ENCODE data around the gene GPR35. TPM values are rescaled to one million over a fixed set of nuclear protein-coding genes. Genes with fewer than 3 reads are reported as not detected.

The GPR35 gene
- total and polyA plus RNA-seq, 10 of the 15 experiments (the other 5 are each of a cell fraction or from before 2014, with no cell fraction given): 0.14 to 1.6 (median 0.75) TPM; not detected in 3

DNA sequence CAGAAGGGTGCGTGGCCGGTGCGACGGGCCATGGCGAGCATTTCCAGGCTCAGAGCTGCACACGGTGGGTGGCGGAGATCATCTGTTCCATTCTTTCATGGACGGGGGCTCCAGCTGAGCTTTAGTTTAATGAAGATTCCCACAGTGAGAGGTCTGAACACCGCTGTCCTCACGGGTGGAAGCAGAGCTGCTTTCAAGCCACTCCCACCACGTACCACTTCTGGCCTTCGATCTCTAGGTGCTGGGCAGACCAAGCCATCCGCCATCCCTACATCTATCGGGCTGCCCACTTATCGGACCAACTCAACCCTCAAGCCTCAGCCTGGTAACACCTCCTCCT is 18.5 kb downstream of the GPR35 start:
- Histone ChIP-seq H3K27ac (ENCODE audit: control insufficient read depth, insufficient read depth) (no peak overlapping the region), H4K20me1 (ENCODE audit: control insufficient read depth, insufficient read depth) (no peaks in the 10 kb centered on the region), H2AFZ (ENCODE audit: control insufficient read depth, low read depth, low read length) (no peak overlapping the region), H3K4me3 (no peak overlapping the region), H3K4me2 (ENCODE audit: control insufficient read depth, insufficient read depth) (no peak overlapping the region), H3K4me1 (ENCODE audit: control insufficient read depth, insufficient read depth, low read length) (no peaks in the 10 kb centered on the region), H3K36me3 (ENCODE audit: control insufficient read depth in 2 of 2, insufficient read depth in 2 of 2, low read length in 1 of 2) (no peaks in the 10 kb centered on the region), H3K27me3 (replicated peaks in 1 of 2; ENCODE audit: control insufficient read depth in 2 of 2, insufficient read depth in 2 of 2, low read length in 1 of 2) (no peaks in the 10 kb centered on the region; a peak in 1 of 4 replicates), H3K9me3 (replicated peaks; ENCODE audit: control insufficient read depth, insufficient read depth, low read length) (no peaks in the 10 kb centered on the region; the same call in 2 of the 3 replicates), H3K9ac (ENCODE audit: control insufficient read depth, insufficient read depth, low read length) (no peak overlapping the region), H3K79me2 (ENCODE audit: control insufficient read depth, insufficient read depth, low read length) (no peaks in the 10 kb centered on the region)
- ChIA-PET SMC1A (ENCODE audit: uncharacterized antibody, unreplicated experiment) (no interaction called here), CTCF (no interaction called here), POLR2A (no interaction called here), RAD21 (ENCODE audit: unreplicated experiment) (interaction anchor here (1.2 kb wide), 1 partner anchor 130 kb away, joined by 3 read pairs; no protein-coding TSS in a partner anchor)
- 71% methylated on average over 15 of the region's 15 CpGs for WGBS (ENCODE audit: insufficient coverage, insufficient replicate concordance, low lambda C conversion rate, missing lambda C conversion rate)
- intact Hi-C loops (cut with micrococcal nuclease; ENCODE audit: unreplicated experiment): no loop called here
- ATAC-seq (no peak), FAIRE-seq (no peak), DNase-seq (ENCODE audit: low read depth, low spot score) (no peak)
- no TSS peak for BruUV-seq (replicated peaks)
- in situ Hi-C loops (cut with MboI): no loop called here
- TF ChIP-seq IKZF1 (conservative IDR thresholded peaks at IDR 0.05) (no peak), SREBF1 (IDR thresholded peaks at IDR 0.05; ENCODE audit: low read length) (no peak), NRF1 (conservative IDR thresholded peaks at IDR 0.05; ENCODE audit: low read depth, low read length) (no peak), SIN3A (IDR thresholded peaks at IDR 0.05; ENCODE audit: low read depth, low read length) (no peak), MEF2B (IDR thresholded peaks at IDR 0.05; ENCODE audit: partially characterized antibody, poor library complexity, severe bottlenecking) (no peak), NFYA (IDR thresholded peaks at IDR 0.05; ENCODE audit: borderline replicate concordance, low read depth, low read length) (no peak), NBN (IDR thresholded peaks at IDR 0.05) (no peak), ASH2L (IDR thresholded peaks at IDR 0.05; ENCODE audit: borderline replicate concordance, low read depth) (no peak), BHLHE40 (IDR thresholded peaks at IDR 0.05; ENCODE audit: borderline replicate concordance in 1 of 2, low read depth in 2 of 2, low read length in 1 of 2) (no peak), RFX5 (IDR thresholded peaks at IDR 0.05; ENCODE audit: low read depth, low read length) (no peak), POLR2AphosphoS2 (IDR thresholded peaks at IDR 0.05; ENCODE audit: low read depth, low read length) (no peak), EP300 (IDR thresholded peaks at IDR 0.05; ENCODE audit: borderline replicate concordance in 1 of 2, control insufficient read depth in 1 of 2, low read depth in 2 of 2, low read length in 2 of 2) (no peak), SREBF2 (IDR thresholded peaks at IDR 0.05; ENCODE audit: low read length) (no peak), RELA (IDR thresholded peaks at IDR 0.05; ENCODE audit: borderline replicate concordance, partially characterized antibody) (no peak)
- TF ChIP-seq, protein P1, sequence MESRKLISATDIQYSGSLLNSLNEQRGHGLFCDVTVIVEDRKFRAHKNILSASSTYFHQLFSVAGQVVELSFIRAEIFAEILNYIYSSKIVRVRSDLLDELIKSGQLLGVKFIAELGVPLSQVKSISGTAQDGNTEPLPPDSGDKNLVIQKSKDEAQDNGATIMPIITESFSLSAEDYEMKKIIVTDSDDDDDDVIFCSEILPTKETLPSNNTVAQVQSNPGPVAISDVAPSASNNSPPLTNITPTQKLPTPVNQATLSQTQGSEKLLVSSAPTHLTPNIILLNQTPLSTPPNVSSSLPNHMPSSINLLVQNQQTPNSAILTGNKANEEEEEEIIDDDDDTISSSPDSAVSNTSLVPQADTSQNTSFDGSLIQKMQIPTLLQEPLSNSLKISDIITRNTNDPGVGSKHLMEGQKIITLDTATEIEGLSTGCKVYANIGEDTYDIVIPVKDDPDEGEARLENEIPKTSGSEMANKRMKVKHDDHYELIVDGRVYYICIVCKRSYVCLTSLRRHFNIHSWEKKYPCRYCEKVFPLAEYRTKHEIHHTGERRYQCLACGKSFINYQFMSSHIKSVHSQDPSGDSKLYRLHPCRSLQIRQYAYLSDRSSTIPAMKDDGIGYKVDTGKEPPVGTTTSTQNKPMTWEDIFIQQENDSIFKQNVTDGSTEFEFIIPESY (IDR thresholded peaks at IDR 0.05): no peak
- TF ChIP-seq, protein P2, sequence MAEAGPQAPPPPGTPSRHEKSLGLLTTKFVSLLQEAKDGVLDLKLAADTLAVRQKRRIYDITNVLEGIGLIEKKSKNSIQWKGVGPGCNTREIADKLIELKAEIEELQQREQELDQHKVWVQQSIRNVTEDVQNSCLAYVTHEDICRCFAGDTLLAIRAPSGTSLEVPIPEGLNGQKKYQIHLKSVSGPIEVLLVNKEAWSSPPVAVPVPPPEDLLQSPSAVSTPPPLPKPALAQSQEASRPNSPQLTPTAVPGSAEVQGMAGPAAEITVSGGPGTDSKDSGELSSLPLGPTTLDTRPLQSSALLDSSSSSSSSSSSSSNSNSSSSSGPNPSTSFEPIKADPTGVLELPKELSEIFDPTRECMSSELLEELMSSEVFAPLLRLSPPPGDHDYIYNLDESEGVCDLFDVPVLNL (IDR thresholded peaks at IDR 0.05; ENCODE audit: low read depth, low read length): no peak
- TF ChIP-seq, protein P3, sequence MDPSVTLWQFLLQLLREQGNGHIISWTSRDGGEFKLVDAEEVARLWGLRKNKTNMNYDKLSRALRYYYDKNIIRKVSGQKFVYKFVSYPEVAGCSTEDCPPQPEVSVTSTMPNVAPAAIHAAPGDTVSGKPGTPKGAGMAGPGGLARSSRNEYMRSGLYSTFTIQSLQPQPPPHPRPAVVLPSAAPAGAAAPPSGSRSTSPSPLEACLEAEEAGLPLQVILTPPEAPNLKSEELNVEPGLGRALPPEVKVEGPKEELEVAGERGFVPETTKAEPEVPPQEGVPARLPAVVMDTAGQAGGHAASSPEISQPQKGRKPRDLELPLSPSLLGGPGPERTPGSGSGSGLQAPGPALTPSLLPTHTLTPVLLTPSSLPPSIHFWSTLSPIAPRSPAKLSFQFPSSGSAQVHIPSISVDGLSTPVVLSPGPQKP (IDR thresholded peaks at IDR 0.05; ENCODE audit: low read depth, low read length): no peak
- TF ChIP-seq, protein P4, sequence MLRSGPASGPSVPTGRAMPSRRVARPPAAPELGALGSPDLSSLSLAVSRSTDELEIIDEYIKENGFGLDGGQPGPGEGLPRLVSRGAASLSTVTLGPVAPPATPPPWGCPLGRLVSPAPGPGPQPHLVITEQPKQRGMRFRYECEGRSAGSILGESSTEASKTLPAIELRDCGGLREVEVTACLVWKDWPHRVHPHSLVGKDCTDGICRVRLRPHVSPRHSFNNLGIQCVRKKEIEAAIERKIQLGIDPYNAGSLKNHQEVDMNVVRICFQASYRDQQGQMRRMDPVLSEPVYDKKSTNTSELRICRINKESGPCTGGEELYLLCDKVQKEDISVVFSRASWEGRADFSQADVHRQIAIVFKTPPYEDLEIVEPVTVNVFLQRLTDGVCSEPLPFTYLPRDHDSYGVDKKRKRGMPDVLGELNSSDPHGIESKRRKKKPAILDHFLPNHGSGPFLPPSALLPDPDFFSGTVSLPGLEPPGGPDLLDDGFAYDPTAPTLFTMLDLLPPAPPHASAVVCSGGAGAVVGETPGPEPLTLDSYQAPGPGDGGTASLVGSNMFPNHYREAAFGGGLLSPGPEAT (IDR thresholded peaks at IDR 0.05; ENCODE audit: low read depth): no peak

Data from GM12878 (cell line).